ENCODE data around the gene HUWE1.
A peak's percentile ranks its signal among the peaks of the same experiment; 100 is the strongest.
"Not testable (repeated sequence)": the region's sequence is repeated elsewhere in the genome, so short reads cannot be mapped to it uniquely, and the experiment has no call there.

Gene HUWE1

GRCh38 chrX:53531255-53531966 is 155.1 kb downstream of the HUWE1 start:
- DNase-seq (ENCODE audit: low spot score): not testable (repeated sequence)

- no peak for DNase-seq (ENCODE audit: low spot score)
Observed at GRCh38 chrX:53526999-53527398, 159.5 kb downstream of the HUWE1 start.

GRCh38 chrX:53511322-53511721 is 175.2 kb downstream of the HUWE1 start:
- peak; percentile 2 for DNase-seq (ENCODE audit: low spot score)

DNA sequence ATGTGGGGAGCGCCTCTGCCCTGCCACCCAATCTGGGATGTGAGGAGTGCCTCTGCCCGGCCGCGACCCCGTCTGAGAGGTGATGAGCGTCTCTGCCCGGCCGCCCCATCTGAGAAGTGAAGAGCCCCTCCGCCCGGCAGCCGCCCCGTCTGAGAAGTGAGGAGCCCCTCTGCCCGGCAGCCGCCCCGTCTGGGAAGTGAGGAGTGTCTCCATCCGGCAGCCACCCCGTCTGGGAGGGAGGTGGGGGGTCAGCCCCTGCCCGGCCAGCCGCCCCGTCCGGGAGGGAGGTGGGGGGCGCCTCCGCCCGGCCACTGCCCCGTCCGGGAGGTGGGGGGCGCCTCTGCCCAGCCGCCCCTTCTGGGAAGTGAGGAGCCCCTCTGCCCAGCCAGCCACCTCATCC is 182.5 kb downstream of the HUWE1 start:
- DNase-seq (ENCODE audit: low spot score): not testable (repeated sequence)

DNA sequence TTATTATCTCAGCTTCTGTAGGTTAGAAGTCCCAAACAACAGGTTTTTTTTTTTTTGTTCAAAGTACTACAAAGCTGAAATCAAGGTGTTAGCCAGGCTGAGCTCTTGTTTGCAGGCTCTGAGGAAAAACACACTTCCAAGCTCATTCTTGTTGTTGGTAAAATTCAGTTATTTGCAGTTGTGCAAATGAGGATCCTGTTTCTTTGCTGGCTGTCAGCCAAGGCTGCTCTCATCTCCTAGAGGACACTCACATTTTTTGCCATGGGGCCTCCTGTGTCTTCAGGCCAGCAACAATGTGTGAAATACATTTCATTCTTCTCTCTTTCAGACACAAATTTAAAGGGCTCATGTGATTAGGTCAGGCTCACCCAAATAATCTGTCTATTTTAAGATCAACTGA is 192.1 kb downstream of the HUWE1 start:
- no peak for DNase-seq (ENCODE audit: low spot score)

GRCh38 chrX:53486285-53486684 is 200.2 kb downstream of the HUWE1 start:
- no peak for DNase-seq (ENCODE audit: low spot score)

GRCh38 chrX:53483838-53484405 is 202.6 kb downstream of the HUWE1 start:
- DNase-seq (ENCODE audit: low spot score): no peak

DNA sequence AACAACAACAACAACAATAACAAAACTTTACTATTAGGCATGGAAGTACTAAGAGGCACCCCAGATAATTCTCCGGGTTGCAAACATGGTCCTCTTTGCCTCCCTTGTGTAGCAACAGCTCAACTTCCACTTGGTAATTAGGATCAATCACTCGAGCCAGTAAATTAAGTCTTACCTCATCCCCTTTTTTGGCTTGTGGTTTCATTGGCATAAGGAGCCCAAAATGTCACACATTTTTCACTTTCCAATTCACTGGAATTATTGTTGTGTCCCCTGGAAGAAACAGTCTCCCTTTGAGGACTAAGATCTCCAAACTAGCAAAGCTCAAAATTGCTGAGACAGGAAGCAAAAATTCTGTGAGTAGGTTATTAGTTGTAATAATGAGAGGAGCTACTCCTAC is 203.1 kb downstream of the HUWE1 start:
- DNase-seq (ENCODE audit: low spot score): peak; percentile 1

Data from pons (tissue), 1 donor.